Measurements from ENCODE around the gene DDOST. TPM values are rescaled to one million over a fixed set of nuclear protein-coding genes. Genes with fewer than 3 reads are reported as not detected.

The DDOST gene
- total RNA-seq, 1 experiment from 2014 or later = 238 TPM

GRCh38 chr1:20697563-20697962 is 36.4 kb upstream of the DDOST start:
- Histone ChIP-seq H3K4me3 (ENCODE audit: low read depth, low read length, poor library complexity, severe bottlenecking) (no peak overlapping the region), H3K4me1 (ENCODE audit: insufficient read depth, low read length, poor library complexity, severe bottlenecking) (peaks cover 5% of the 10 kb centered on the region), H3K27me3 (replicated peaks; ENCODE audit: insufficient read depth, low read depth, low read length, poor library complexity) (no peaks in the 10 kb centered on the region), H3K36me3 (ENCODE audit: insufficient read depth, low read length, poor library complexity, severe bottlenecking) (no peaks in the 10 kb centered on the region), H3K27ac (ENCODE audit: low read depth, low read length, poor library complexity, severe bottlenecking) (no peak overlapping the region), H3K9me3 (ENCODE audit: low read depth, low read length, poor library complexity, severe bottlenecking) (no peaks in the 10 kb centered on the region)
- TF ChIP-seq EZH2 (IDR thresholded peaks at IDR 0.05; ENCODE audit: borderline replicate concordance, low read depth, low read length, poor library complexity, severe bottlenecking) = no peak
- TF ChIP-seq CTCF (conservative IDR thresholded peaks at IDR 0.05; ENCODE audit: low read depth, low read length) = no peak
- no TSS peak for BruUV-seq (replicated peaks)
- ChIA-PET CTCF (interaction anchor here (1.0 to 1.4 kb wide), 3 partner anchors 20 to 498 kb away, joined by 4 to 45 read pairs (median 5); partner anchors contain the start of gene KIF17), POLR2A (ENCODE audit: low non-redundant PET) (interaction anchor here (0.7 kb wide), 1 partner anchor 20 kb away, joined by 3 read pairs; no protein-coding TSS in a partner anchor)
- DNase-seq (ENCODE audit: low spot score) = no peak
- intact Hi-C loops (cut with micrococcal nuclease; ENCODE audit: unreplicated experiment) = loop anchor here (2.0 kb wide), 1 partner anchor 35 kb away; the partner anchor contains the start of gene SH2D5

- no TSS peak for BruUV-seq (replicated peaks)
- CTCF ChIA-PET = interaction anchor here (0.5 to 1.4 kb wide), 17 partner anchors 21 to 1089 kb away, joined by 3 to 45 read pairs (median 3); partner anchors contain the start of genes DDOST, HP1BP3, KIF17 and SH2D5
- peak; percentile 95 for DNase-seq (ENCODE audit: low spot score)
- intact Hi-C loops (cut with micrococcal nuclease; ENCODE audit: unreplicated experiment) = loop anchor here (1.0 to 2.0 kb wide), 2 partner anchors 36 to 499 kb away; partner anchors contain the start of gene SH2D5
- Histone ChIP-seq H3K4me3 (ENCODE audit: low read depth, low read length, poor library complexity, severe bottlenecking) (peak overlapping the region; percentile 54), H3K9me3 (ENCODE audit: low read depth, low read length, poor library complexity, severe bottlenecking) (no peaks in the 10 kb centered on the region), H3K27ac (ENCODE audit: low read depth, low read length, poor library complexity, severe bottlenecking) (peak overlapping the region; percentile 65), H3K27me3 (replicated peaks; ENCODE audit: insufficient read depth, low read depth, low read length, poor library complexity) (no peaks in the 10 kb centered on the region), H3K4me1 (ENCODE audit: insufficient read depth, low read length, poor library complexity, severe bottlenecking) (peaks cover 5% of the 10 kb centered on the region), H3K36me3 (ENCODE audit: insufficient read depth, low read length, poor library complexity, severe bottlenecking) (no peaks in the 10 kb centered on the region)
- TF ChIP-seq CTCF (conservative IDR thresholded peaks at IDR 0.05; ENCODE audit: low read depth, low read length) (peak; percentile 87), EZH2 (IDR thresholded peaks at IDR 0.05; ENCODE audit: borderline replicate concordance, low read depth, low read length, poor library complexity, severe bottlenecking) (no peak)
- POLR2A ChIA-PET (ENCODE audit: low non-redundant PET) = interaction anchor here (0.6 to 0.7 kb wide), 2 partner anchors 19 to 21 kb away, joined by 3 read pairs; partner anchors contain the start of gene KIF17
These were observed 35.5 kb upstream of the DDOST start for GRCh38 chr1:20696397-20697333.

- no TSS peak for BruUV-seq (replicated peaks)
- CTCF ChIA-PET = no interaction called here
- Histone ChIP-seq H3K36me3 (ENCODE audit: insufficient read depth, low read length, poor library complexity, severe bottlenecking) (no peaks in the 10 kb centered on the region), H3K27ac (ENCODE audit: low read depth, low read length, poor library complexity, severe bottlenecking) (no peak overlapping the region), H3K4me3 (ENCODE audit: low read depth, low read length, poor library complexity, severe bottlenecking) (no peak overlapping the region), H3K4me1 (ENCODE audit: insufficient read depth, low read length, poor library complexity, severe bottlenecking) (peaks cover 5% of the 10 kb centered on the region), H3K27me3 (replicated peaks; ENCODE audit: insufficient read depth, low read depth, low read length, poor library complexity) (no peaks in the 10 kb centered on the region), H3K9me3 (ENCODE audit: low read depth, low read length, poor library complexity, severe bottlenecking) (no peaks in the 10 kb centered on the region)
- intact Hi-C loops (cut with micrococcal nuclease; ENCODE audit: unreplicated experiment) = no loop called here
- no peak for DNase-seq (ENCODE audit: low spot score)
- POLR2A ChIA-PET (ENCODE audit: low non-redundant PET) = no interaction called here
- TF ChIP-seq EZH2 (IDR thresholded peaks at IDR 0.05; ENCODE audit: borderline replicate concordance, low read depth, low read length, poor library complexity, severe bottlenecking) = no peak
- no peak for TF ChIP-seq CTCF (conservative IDR thresholded peaks at IDR 0.05; ENCODE audit: low read depth, low read length)
These were observed 34.3 kb upstream of the DDOST start for GRCh38 chr1:20695515-20695914.
